Choroid plexus epithelial cell (primary cell): ENCODE results near the gene BANK1.

ENCODE experiments used
- DNase-seq: peaks from one replicate; pipeline ENCODE4 v3.0.0-alpha.2; 2010; ENCODE audit warnings: low read depth
- H3K4me3 ChIP-seq: 2 replicates; pipeline ENCODE4 v1.5.1; 2011; ENCODE audit warnings: low read depth, mild to moderate bottlenecking, control low read depth, low read length, moderate library complexity
- TF ChIP-seq, protein P1 (sequence below): conservative IDR thresholded peaks from 2 replicates; pipeline ENCODE4 v1.5.1; 2011; ENCODE audit warnings: low read depth, mild to moderate bottlenecking, control low read depth, inconsistent platforms, low read length, moderate library complexity

Gene BANK1

DNA sequence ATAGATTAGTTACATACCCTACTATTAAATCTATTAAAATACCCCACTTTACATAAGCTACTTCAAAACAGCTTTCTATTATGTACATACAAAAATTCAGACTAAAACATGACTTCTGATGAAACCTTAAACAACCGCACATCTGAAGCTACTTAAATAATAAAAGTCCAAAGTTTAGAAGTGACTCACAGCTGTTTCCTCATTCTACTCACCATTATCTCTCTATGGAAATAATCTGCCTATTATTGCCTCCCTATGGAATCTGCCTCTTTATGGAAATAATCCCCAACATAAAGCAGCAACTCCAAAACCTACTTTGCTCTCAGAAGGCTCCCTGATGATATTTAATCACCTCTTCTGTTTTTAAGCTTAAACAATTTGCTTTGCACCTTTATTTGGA, 15.7 kb upstream of the BANK1 start:
- TF ChIP-seq, protein P1, sequence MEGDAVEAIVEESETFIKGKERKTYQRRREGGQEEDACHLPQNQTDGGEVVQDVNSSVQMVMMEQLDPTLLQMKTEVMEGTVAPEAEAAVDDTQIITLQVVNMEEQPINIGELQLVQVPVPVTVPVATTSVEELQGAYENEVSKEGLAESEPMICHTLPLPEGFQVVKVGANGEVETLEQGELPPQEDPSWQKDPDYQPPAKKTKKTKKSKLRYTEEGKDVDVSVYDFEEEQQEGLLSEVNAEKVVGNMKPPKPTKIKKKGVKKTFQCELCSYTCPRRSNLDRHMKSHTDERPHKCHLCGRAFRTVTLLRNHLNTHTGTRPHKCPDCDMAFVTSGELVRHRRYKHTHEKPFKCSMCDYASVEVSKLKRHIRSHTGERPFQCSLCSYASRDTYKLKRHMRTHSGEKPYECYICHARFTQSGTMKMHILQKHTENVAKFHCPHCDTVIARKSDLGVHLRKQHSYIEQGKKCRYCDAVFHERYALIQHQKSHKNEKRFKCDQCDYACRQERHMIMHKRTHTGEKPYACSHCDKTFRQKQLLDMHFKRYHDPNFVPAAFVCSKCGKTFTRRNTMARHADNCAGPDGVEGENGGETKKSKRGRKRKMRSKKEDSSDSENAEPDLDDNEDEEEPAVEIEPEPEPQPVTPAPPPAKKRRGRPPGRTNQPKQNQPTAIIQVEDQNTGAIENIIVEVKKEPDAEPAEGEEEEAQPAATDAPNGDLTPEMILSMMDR = no peak
- H3K4me3 ChIP-seq = no peak overlapping the region
- peak; percentile 65 for DNase-seq

DNA sequence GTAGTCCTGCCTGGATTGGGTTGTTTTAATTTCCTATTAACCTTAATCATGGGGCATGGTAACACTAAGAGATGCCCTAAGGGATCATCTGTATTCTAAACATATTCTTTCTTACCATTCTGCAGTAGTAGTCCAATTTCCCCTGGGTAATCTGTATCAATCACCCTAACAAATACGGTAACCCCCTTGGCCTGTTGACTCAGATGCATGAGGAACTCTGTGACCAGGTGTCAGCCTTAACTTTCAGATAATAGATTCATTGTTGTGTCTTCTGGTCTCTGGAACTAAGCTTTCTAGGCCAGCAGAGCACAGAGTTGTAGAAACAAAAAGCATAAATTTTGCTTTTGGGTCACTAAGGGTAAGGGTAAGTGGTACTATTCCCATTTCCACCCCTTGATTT, 13.1 kb upstream of the BANK1 start:
- TF ChIP-seq, protein P1 = no peak
- no peak for DNase-seq
- H3K4me3 ChIP-seq = no peak overlapping the region

DNA sequence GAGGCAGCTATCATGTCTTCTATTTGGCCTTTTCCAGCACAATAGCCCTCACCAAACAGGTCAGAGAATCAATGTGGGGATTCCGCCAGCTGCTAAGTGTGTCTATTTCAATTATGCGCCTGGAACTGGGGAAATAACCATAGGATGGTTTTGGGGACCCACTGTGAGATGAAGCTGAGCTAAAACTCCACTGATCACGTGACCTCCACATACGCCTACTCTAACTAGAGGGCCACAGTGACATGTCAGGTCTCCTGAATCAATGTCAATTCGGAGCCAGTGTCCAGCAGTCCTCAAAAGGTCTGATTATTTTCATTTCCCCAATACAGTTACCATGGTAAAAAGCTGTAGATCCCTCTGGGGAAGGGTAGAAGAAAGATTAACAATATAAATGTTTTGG, 10.2 kb upstream of the BANK1 start:
- no peak for DNase-seq
- TF ChIP-seq, protein P1 = no peak
- no peak overlapping the region for H3K4me3 ChIP-seq

DNA sequence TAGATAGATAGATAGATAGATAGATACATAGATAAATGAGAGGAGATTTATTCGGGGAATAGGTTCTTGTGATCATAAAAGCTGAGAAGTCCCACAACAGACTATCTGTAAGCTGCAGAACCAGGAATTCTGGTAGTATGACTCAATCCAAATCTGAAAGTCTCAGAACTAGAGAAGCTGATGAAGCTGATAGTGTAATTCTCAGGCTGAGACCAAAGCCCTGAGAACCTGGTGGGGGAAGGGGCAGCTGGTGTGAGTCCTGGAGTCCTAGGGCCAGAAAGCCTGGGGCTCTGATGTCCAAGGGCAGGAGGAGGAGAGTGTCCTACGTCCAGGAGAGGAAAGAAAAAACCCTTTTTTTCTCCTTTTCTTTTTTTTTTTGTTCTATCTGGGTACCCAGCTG, 8.0 kb upstream of the BANK1 start:
- H3K4me3 ChIP-seq = no peak overlapping the region
- peak; percentile 21 for DNase-seq
- TF ChIP-seq, protein P1 = no peak

DNA sequence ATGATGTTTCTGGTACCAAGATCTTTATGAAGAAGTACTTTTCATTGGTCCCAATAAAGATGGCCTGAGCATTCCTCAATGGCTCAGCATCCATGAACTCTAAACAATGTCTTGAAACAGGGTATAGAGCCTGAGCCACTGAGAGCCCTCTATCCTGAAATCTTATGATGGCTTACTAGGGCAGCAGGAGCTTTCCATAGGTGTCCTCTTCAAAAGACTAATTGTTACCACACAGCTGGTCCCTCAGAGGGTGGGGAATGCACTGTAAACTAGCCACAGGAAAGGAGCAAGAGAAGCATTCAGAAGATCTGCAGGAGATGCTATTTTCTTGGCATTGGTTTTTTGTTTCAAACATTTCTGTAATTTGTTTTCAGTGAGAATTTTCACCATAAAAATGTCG, 5.6 kb upstream of the BANK1 start:
- H3K4me3 ChIP-seq = no peak overlapping the region
- TF ChIP-seq, protein P1 = no peak
- no peak for DNase-seq

DNA sequence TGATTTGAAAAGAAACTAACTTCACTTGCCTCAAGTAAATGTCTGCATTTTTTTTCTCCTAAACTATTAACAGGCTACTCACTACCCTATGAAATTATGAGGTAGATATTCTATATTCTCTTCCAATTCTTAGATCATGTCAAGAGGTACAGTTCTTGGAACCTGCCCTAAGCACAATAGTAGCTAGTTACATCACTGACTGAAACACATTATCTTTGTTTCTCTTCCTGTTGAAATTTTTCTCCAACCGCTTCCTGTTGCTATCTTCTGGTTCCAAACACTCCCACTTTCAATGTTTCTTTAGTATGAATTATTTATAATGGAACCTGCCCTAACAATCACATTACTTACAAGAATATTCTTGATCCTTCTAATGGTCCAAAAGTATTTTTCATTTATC, 5.0 kb upstream of the BANK1 start:
- no peak overlapping the region for H3K4me3 ChIP-seq
- peak; percentile 53 for DNase-seq
- TF ChIP-seq, protein P1 = no peak

DNA sequence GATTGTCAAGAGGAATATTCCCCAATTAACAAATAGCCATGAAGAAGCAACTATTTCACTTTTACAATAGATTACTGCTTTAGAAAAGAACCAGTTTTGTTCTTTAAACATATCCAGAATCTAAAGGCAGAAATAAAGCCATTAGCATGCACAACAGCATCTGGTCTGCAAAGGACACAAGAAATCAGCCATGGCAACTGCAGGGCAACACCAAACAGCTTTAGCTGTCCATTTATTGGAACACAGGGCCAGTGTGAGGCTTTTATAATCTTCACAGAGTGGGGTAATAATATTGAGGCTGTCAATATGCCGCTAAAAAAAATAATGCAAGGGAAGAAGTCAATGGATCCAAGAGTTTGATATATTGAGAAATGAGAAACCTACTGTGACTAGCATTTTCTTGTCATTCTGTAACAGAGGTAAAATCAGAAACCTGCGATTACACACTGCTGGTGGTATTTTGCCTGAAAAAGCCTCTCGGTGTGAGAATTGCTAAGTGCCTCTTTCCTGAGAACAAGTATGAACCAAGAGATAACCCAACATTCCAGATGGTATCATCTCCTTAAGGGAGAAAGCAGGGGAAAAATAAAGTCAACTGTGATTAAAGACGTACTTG, 2.7 kb upstream of the BANK1 start:
- TF ChIP-seq, protein P1 = no peak
- H3K4me3 ChIP-seq = no peak overlapping the region

More for the DNA sequence above, 2.7 kb upstream of the BANK1 start:
- DNase-seq = peak; percentile 5
